ENCODE results near the gene TGFBI.

The TGFBI gene

GRCh38 chr5:136098176-136098575, 69.4 kb downstream of the TGFBI start:
- DNase-seq, result no peak

DNA sequence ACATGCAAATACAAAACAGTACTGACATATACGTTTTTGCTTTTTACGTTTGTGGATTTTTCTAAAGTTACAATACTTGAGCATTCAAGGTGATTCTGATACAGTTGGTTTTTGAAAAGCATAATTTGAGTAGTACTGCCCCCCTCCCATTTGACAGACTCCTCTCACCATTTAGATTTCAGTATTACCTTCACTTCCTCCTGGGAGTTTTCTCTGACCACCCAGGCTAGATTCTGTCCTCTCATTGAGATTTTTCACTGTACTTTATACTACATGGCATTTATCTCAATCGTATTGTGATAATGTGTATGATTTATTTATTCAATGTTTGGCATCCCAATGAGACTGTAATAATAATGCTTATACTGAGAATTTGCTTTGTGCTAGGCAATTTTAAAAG, 71.1 kb downstream of the TGFBI start:
- no peak for DNase-seq

GRCh38 chr5:136101884-136102283, 73.1 kb downstream of the TGFBI start:
- no peak for DNase-seq

DNA sequence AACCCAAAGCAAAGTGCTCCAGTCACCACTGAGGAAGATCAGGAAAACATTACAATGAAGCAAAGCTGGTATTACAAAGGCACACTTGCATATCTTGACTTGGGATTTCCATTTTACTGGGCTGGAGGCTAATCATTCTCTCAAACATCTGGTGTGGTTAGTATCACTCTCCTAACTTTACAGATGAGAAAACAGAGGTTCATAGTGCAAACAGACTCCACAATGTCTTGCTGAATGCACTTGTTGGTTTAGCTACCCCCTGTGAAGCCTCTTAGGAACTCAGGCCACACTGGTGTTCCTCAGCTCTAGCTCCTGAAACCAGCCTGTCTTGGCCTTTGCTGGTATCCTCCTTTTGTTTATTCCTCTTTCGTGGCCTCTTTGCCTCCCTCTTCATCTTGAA, 74.3 kb downstream of the TGFBI start:
- no peak for DNase-seq

DNA sequence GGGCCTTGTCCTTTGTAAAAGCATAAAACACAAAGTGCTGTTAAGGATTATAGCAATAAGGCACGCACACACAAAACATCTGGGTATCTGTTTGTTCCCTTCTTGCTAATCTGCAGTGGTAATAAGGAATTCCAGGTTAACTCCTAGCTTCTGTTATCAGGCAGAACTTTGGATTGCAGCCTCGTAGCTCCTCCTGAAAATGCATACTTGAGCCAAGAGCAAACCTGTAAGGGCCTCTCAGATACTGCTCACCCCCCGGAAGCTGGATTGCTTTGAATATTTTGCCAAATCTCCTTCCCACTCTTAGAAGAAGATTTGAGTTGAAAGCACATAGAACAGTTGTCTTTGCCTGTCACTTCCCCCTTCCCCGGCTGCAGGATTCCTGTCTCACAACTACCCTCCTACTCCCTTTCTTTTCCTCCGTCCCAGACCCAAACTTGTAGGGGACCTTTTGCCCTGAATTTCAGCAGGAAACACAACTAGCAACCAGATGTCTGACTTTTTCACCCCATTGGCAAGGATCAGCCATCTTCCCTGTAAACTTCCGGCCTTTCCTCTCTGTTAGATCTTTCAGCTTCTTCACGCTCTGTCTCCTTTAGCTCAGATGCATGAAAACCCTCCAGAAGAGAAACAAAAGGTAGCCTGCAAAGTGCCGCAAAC, 75.6 kb downstream of the TGFBI start:
- DNase-seq, result no peak

DNA sequence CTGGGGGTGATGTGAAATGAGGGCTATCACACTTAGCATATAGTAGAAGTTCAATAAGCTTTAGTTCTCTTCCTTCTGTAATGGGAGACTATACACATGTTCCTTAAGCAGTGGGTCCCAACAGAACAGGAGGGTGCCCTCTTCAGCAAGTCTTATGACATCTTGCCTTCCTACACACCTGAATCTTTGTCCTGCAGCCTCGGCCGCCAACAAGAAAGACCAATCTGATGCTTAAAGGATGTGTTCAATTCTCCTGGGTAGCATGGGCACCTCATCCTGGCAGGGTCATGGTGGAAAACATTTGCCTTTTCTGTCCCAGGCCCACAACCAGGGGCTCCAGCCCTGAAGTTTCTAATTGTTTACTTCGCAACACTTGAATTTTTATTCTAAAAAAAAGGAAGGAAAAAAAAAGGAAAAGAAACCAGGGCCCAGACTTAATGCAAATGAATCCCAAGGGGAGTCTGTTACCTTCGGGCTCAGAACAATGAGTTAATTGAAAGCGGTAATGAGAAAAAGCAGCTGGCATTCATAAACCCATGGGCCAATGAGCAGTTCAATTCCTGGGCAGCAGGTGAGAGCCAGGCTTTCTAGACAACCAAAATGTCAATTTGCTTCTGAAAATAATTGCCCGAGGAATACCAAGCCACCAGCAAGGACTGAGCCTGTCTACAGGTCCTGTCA, 77.7 kb downstream of the TGFBI start:
- DNase-seq, result no peak

GRCh38 chr5:136108180-136108611, 79.4 kb downstream of the TGFBI start:
- DNase-seq, result no peak

DNA sequence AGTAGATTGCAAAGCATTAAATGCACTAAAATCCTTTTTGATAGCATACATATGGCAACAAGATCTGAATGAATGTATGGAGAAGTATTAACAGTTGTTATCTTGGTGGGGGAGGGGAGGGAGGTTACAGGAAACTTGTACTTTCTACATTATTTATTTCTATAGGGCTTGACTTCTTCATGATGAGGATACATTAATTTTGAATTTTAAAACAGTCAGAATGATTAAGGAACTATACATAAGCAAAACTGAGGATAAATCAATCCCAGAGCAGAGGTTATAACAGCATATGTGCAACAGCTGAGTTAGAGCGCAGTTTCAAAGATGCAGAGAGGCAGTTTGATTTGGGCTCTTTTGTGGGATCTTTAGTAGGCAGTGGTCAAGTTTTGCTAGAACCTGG, 80.0 kb downstream of the TGFBI start:
- no peak for DNase-seq

DNA sequence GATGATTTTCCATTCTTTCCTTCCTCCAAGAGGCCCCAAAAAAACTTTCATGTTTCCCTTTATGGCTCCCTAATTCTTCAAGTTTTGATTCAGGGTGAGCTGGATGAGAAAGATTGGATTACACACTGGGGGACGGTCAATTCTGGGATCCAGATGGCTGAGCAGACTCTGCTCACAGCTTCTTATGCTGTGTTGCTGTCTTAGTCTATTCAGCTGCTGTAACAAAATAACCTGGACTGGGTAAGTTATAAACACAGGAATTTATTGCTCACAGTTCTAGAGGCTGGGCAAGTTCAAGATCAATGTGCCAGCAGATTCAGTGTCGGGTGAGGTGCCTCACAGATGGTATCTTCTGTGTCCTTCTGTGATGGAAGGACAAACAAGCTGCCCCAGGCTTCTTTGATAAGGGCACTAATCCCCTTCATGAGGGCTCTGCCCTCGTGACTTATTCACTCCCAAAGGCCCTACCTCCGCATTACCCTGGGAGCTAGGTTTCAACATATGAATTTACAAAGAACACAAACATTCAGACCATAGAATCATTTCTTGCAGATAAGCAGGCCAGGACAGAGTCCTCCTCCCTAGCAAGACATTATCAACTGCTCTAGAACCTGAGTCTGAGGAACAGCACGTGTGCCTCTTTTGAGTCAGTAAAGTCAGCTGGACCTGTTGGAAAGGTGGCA, 80.8 kb downstream of the TGFBI start:
- peak; percentile 2 for DNase-seq
